Measurements from ENCODE around the gene FABP1.

DNA sequence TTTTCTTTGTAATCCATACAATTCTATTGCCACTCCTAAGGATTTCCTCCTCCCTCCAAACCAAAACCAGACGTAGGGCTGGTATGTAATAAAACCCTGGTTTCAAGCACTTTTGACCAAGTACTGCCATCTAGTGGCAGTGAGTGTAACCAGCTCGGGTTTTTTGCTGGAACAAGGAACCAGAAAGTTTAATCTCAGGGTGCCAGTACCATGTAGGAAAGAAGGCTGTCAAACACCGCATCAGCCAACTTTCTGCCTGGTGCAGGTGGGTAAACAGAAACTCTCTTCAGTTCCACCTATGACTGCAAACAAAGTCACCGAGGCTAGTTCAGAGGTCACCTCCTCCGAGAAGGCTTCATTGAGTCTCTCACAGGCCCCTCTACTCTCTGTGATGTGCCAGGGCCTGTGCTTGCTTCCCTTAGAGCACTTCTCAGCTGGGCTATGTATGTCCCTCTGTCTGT, 32.1 kb upstream of the FABP1 start:
- TF ChIP-seq BHLHE40 (IDR thresholded peaks at IDR 0.05; ENCODE audit: borderline replicate concordance) = no peak
- no peak for TF ChIP-seq TARDBP (IDR thresholded peaks at IDR 0.05)
- TF ChIP-seq HDGF (IDR thresholded peaks at IDR 0.05; ENCODE audit: borderline replicate concordance) = no peak
- no peak for TF ChIP-seq SP1 (IDR thresholded peaks at IDR 0.05)
- TF ChIP-seq ARNT (IDR thresholded peaks at IDR 0.05) = no peak
- no peak for TF ChIP-seq CTBP1 (IDR thresholded peaks at IDR 0.05; ENCODE audit: borderline replicate concordance)
- TF ChIP-seq FOXM1 (IDR thresholded peaks at IDR 0.05; ENCODE audit: borderline replicate concordance) = no peak
- TF ChIP-seq, protein P1, sequence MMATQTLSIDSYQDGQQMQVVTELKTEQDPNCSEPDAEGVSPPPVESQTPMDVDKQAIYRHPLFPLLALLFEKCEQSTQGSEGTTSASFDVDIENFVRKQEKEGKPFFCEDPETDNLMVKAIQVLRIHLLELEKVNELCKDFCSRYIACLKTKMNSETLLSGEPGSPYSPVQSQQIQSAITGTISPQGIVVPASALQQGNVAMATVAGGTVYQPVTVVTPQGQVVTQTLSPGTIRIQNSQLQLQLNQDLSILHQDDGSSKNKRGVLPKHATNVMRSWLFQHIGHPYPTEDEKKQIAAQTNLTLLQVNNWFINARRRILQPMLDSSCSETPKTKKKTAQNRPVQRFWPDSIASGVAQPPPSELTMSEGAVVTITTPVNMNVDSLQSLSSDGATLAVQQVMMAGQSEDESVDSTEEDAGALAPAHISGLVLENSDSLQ (IDR thresholded peaks at IDR 0.05) = no peak
- TF ChIP-seq L3MBTL2 (conservative IDR thresholded peaks at IDR 0.05) = no peak
- TF ChIP-seq ZNF384 (IDR thresholded peaks at IDR 0.05) = no peak
- TF ChIP-seq ELF4 (IDR thresholded peaks at IDR 0.05) = no peak
- TF ChIP-seq LEF1 (IDR thresholded peaks at IDR 0.05; ENCODE audit: borderline replicate concordance) = no peak
- no peak for TF ChIP-seq SUZ12 (IDR thresholded peaks at IDR 0.05)
- no peak for TF ChIP-seq FOXA1 (IDR thresholded peaks at IDR 0.05)

All from HEK293T (cell line).